NB4 (cell line): ENCODE results near the gene PES1.

Experiments used
- DNase-seq: peaks from one replicate; pipeline ENCODE4 v3.0.0; 2010; ENCODE audit warnings: low read depth
- H3K4me3 ChIP-seq: one replicate; pipeline ENCODE4 v1.5.1; 2011; ENCODE audit warnings: mild to moderate bottlenecking, low read depth, low read length, moderate library complexity
- MYC ChIP-seq: IDR thresholded peaks from 2 replicates; pipeline ENCODE4 v1.6.1; 2011; ENCODE audit warnings: low read depth, low read length
- POLR2A ChIP-seq: IDR thresholded peaks from 2 replicates; pipeline ENCODE4 v1.6.1; 2011; ENCODE audit warnings: mild to moderate bottlenecking; ENCODE audit not compliant: insufficient read length; ENCODE audit errors: extremely low read depth
- TF ChIP-seq, protein P1 (sequence below): IDR thresholded peaks from one replicate; pipeline ENCODE4 v1.5.1; 2012; ENCODE audit warnings: low read depth, low read length
- TF ChIP-seq, protein P2 (sequence below): IDR thresholded peaks from 2 replicates; pipeline ENCODE4 v1.6.1; 2011; ENCODE audit warnings: low read depth, low read length

The PES1 gene

DNA sequence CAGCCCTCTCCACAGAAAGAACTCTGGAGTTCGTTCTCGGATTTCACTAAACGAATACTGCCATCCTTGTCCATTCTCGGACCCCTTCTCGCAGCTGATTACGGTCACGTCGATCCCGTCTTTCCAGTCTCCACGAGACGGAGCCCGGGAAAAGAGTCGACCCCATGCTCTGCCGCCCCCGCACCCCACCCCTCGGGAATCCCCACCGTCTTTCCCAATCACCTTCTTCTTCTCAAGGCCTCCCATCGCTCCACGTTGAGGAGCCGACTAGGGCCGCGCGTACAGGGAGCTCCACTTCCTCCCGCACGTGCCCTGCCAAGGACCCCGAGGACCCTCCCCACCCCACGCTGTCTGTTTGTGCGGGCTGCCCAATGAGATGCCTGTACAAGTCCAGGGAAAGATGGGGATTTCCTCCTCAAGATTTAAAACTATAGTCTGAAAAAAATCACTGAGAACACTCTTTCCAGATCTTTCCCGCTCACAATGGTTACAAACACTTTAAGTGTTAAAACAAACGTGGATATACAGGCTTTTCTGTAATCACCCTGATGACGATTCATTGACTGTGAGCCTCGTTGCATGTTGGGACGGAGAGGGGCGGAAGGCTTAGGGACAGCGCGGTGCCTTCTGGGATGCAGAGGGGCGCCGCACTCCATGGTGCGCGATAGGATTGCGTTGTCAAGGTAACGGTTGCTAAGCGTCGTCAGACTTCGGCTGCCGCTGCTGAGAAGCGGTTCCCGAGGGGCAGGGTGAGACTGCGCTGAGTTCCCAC, at the start of gene PES1:
TSS of gene PES1 (minus strand) at position 323 of the 772 bp plus-strand sequence. CDS start at position 246, 77 bp downstream.
- TF ChIP-seq, protein P1, sequence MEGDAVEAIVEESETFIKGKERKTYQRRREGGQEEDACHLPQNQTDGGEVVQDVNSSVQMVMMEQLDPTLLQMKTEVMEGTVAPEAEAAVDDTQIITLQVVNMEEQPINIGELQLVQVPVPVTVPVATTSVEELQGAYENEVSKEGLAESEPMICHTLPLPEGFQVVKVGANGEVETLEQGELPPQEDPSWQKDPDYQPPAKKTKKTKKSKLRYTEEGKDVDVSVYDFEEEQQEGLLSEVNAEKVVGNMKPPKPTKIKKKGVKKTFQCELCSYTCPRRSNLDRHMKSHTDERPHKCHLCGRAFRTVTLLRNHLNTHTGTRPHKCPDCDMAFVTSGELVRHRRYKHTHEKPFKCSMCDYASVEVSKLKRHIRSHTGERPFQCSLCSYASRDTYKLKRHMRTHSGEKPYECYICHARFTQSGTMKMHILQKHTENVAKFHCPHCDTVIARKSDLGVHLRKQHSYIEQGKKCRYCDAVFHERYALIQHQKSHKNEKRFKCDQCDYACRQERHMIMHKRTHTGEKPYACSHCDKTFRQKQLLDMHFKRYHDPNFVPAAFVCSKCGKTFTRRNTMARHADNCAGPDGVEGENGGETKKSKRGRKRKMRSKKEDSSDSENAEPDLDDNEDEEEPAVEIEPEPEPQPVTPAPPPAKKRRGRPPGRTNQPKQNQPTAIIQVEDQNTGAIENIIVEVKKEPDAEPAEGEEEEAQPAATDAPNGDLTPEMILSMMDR: no peak
- TF ChIP-seq MYC (peak; percentile 94), POLR2A (peak; percentile 51)
- TF ChIP-seq, protein P2, sequence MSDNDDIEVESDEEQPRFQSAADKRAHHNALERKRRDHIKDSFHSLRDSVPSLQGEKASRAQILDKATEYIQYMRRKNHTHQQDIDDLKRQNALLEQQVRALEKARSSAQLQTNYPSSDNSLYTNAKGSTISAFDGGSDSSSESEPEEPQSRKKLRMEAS: peak; percentile 95
- H3K4me3 ChIP-seq: peak within 1 kb of the TSS; percentile 99
- peak; percentile 99 for DNase-seq

DNA sequence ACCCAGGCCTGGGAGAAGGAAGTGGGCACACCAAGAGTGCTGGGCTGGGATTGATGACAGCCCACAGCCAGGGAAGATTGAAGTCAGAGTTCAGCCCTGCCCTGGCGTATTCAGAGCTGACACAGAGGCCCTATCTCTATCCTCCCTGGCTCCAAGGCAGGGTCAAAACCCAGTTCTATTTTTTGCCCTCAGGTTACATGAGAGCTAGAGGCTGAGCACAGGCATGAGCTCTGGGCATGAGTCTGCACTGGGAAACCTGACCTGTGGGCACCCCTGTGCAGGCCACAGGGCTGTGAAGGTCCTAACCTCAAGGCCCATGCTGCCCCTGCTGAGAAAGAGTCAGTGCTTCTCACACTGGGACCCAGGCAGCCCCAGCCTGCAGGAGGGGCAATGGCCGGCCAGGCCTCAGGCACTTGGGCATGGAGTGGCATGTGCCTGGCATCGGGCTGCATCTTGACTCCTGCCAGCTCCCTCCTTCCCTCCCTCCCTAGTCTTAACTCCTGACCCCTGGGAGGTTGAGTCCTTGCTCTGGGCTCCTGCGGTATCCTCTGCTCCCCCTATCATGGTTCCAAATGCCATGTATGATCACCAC, 49.2 kb upstream of the PES1 start:
- H3K4me3 ChIP-seq: no peak overlapping the region
- no peak for DNase-seq
- TF ChIP-seq, protein P1: no peak
- TF ChIP-seq POLR2A: no peak
- no peak for TF ChIP-seq MYC
- TF ChIP-seq, protein P2: no peak

DNA sequence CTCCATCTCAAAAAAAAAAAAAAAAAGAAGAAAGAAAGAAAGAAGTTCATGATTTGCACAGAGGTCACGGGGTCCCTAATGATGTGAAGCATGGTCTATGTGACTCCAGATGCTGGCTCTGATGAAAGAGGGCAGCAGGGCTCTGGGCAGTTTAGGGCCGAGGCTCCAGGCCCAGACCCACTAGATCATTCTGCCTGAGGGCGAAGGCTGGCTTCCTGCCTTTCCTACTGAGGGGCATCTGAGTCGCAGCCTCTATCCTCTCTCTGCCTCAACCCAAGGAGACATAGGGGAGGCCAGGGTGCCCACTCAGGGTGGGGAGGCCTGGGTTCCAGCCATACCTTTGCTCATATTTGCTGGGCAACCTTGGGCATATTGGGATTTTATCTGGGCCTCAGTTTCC, 48.7 kb upstream of the PES1 start:
- no peak for DNase-seq
- no peak overlapping the region for H3K4me3 ChIP-seq
- TF ChIP-seq MYC (no peak), POLR2A (no peak)
- TF ChIP-seq, protein P2: no peak
- TF ChIP-seq, protein P1: no peak

DNA sequence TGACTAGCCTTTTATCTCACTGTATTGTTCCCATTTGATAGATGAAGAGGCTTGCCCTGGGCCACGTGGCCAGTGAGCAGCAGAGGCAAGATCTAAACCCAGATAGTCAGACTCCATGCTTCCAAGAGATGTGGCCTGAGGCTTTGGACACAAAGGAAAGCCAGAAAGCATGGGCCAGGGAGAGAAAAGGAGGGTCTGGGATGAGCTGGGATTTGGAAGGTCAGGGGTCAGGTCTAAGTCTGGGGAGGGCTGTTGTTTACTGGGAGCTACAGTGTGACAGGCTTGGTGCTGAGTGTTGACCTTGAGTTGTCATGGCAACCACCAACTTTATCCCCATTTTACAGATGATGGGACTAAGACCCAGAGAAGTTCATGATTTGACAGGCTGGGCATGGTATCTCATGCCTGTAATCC, 46.0 kb upstream of the PES1 start:
- DNase-seq: no peak
- TF ChIP-seq, protein P1: no peak
- no peak overlapping the region for H3K4me3 ChIP-seq

DNA sequence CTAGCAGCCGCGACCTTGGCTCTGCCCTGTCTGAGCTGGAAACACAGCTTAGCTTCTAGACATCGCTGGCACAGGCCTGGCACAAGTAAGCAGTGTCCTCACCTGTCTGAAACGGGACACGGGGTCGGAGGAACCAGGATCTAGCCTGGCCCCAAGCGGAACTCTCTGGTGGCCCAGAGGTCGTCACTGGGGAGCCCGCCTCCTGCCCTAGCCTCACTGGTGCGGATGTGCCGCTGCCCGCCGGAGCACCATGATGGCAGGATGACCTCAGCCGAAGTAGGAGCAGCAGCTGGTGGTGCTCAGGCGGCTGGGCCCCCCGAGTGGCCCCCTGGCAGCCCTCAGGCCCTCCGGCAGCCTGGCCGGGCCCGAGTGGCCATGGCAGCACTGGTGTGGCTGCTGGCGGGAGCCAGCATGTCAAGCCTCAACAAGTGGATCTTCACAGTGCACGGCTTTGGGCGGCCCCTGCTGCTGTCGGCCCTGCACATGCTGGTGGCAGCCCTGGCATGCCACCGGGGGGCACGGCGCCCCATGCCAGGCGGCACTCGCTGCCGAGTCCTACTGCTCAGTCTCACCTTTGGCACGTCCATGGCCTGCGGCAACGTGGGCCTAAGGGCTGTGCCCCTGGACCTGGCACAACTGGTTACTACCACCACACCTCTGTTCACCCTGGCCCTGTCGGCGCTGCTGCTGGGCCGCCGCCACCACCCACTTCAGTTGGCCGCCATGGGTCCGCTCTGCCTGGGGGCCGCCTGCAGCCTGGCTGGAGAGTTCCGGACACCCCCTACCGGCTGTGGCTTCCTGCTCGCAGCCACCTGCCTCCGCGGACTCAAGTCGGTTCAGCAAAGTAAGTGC, 44.7 kb upstream of the PES1 start:
- H3K4me3 ChIP-seq: peak overlapping the region; percentile 53
- TF ChIP-seq MYC: no peak
- TF ChIP-seq, protein P1: no peak
- TF ChIP-seq, protein P2: no peak
- TF ChIP-seq POLR2A: no peak
- DNase-seq: no peak
